Measurements from ENCODE around the gene SLC46A1.
"Not testable (repeated sequence)": the region's sequence is repeated elsewhere in the genome, so short reads cannot be mapped to it uniquely, and the experiment has no call there.

Gene SLC46A1

GRCh38 chr17:28405632-28406472 lies at the start of gene SLC46A1:
Gene SLC46A1 (minus strand): TSS chr17:28406212. CDS start chr17:28406114, 98 bp downstream.
- peak; percentile 7 to 31 for DNase-seq

GRCh38 chr17:28449859-28450258 lies 43.8 kb upstream of the SLC46A1 start:
- no peak for DNase-seq

- DNase-seq: no peak
These were observed 41.4 kb upstream of the SLC46A1 start for GRCh38 chr17:28447396-28447760.

- DNase-seq: no peak
These were observed 40.8 kb upstream of the SLC46A1 start for GRCh38 chr17:28446716-28447395.

- DNase-seq: no peak
These were observed 38.1 kb upstream of the SLC46A1 start for GRCh38 chr17:28443901-28444638.

- DNase-seq: not testable (repeated sequence)
These were observed 28.3 kb upstream of the SLC46A1 start for GRCh38 chr17:28434326-28434725.

- DNase-seq: no peak
These were observed 27.7 kb upstream of the SLC46A1 start for GRCh38 chr17:28433721-28434120.

GRCh38 chr17:28427982-28428381 lies 22.0 kb upstream of the SLC46A1 start:
- not testable (repeated sequence) for DNase-seq

- no peak for DNase-seq
These were observed 21.4 kb upstream of the SLC46A1 start for GRCh38 chr17:28427371-28427770.

- DNase-seq: no peak
These were observed 20.1 kb upstream of the SLC46A1 start for GRCh38 chr17:28426081-28426519.

- no peak for DNase-seq
These were observed 19.2 kb upstream of the SLC46A1 start for GRCh38 chr17:28425206-28425605.

GRCh38 chr17:28421787-28422305 lies 15.8 kb upstream of the SLC46A1 start:
- DNase-seq: no peak

GRCh38 chr17:28416703-28417311 lies 10.8 kb upstream of the SLC46A1 start:
- DNase-seq: peak; percentile 78 to 90

GRCh38 chr17:28415886-28416285 lies 9.9 kb upstream of the SLC46A1 start:
- DNase-seq: no peak

GRCh38 chr17:28413804-28414203 lies 7.8 kb upstream of the SLC46A1 start:
- DNase-seq: no peak

GRCh38 chr17:28412099-28412498 lies 6.1 kb upstream of the SLC46A1 start:
- DNase-seq: no peak

GRCh38 chr17:28407974-28408306 lies 1.9 kb upstream of the SLC46A1 start:
- DNase-seq: no peak

GRCh38 chr17:28407130-28407973 lies 1.3 kb upstream of the SLC46A1 start:
- no peak for DNase-seq

GRCh38 chr17:28406473-28406814 lies 432 bp upstream of the SLC46A1 start:
- DNase-seq: no peak

GRCh38 chr17:28404812-28405570 lies 1.0 kb downstream of the SLC46A1 start:
- no peak for DNase-seq

GRCh38 chr17:28404461-28404811 lies 1.6 kb downstream of the SLC46A1 start:
- no peak for DNase-seq

All from Kasumi-1 (cell line).